H9 (cell line): Measurements from ENCODE around the gene EXOC3. TPM values are rescaled to one million over a fixed set of nuclear protein-coding genes. Genes with fewer than 3 reads are reported as not detected.
"Not testable (repeated sequence)": the region's sequence is repeated elsewhere in the genome, so short reads cannot be mapped to it uniquely, and the experiment has no call there.

Source experiments
- DNase-seq: peaks from one replicate; pipeline ENCODE4 v3.0.0-alpha.2; 2017
- H2AFZ ChIP-seq: one replicate; pipeline ENCODE4 v1.6.1; 2013; ENCODE audit warnings: mild to moderate bottlenecking, low read length, control low read depth, moderate library complexity
- H2AK5ac ChIP-seq: 2 replicates; pipeline ENCODE4 v1.6.1; 2013; ENCODE audit warnings: low read length, control low read depth, mixed read lengths; ENCODE audit not compliant: insufficient read length
- H2BK120ac ChIP-seq: one replicate; pipeline ENCODE4 v1.6.1; 2013; ENCODE audit warnings: low read depth, mild to moderate bottlenecking, low read length, control low read depth, inconsistent platforms; ENCODE audit not compliant: poor library complexity, severe bottlenecking
- H2BK12ac ChIP-seq: 2 replicates; pipeline ENCODE4 v1.6.1; 2013; ENCODE audit warnings: low read length, control low read depth, mixed read lengths, low read depth; ENCODE audit not compliant: insufficient read length
- H2BK15ac ChIP-seq: 2 replicates; pipeline ENCODE4 v1.6.1; 2013; ENCODE audit warnings: low read depth, low read length, control low read depth
- H2BK20ac ChIP-seq: one replicate; pipeline ENCODE4 v1.6.1; 2013; ENCODE audit warnings: low read depth, mild to moderate bottlenecking, low read length, control low read depth, inconsistent platforms; ENCODE audit not compliant: poor library complexity, severe bottlenecking
- H2BK5ac ChIP-seq: 2 replicates; pipeline ENCODE4 v1.6.1; 2013; ENCODE audit warnings: low read length, control low read depth, mixed read lengths; ENCODE audit not compliant: insufficient read length
- H3K14ac ChIP-seq: 2 replicates; pipeline ENCODE4 v1.6.1; 2013; ENCODE audit warnings: low read length, control low read depth; ENCODE audit not compliant: insufficient read depth
- H3K18ac ChIP-seq: 2 replicates; pipeline ENCODE4 v1.6.1; 2013; ENCODE audit warnings: low read depth, mild to moderate bottlenecking, mixed read lengths, low read length, control low read depth; ENCODE audit not compliant: insufficient read length
- H3K23ac ChIP-seq: 2 replicates; pipeline ENCODE4 v1.6.1; 2013; ENCODE audit warnings: low read length, control low read depth, mixed read lengths, low read depth; ENCODE audit not compliant: insufficient read length
- H3K23me2 ChIP-seq: 2 replicates; pipeline ENCODE4 v1.6.1; 2013; ENCODE audit warnings: low read depth, mild to moderate bottlenecking, mixed read lengths, low read length, control low read depth; ENCODE audit not compliant: insufficient read length, poor library complexity, severe bottlenecking
- H3K27ac ChIP-seq: 2 replicates; pipeline ENCODE4 v1.5.1; 2013; ENCODE audit warnings: low read length, control low read depth, mixed read lengths, low read depth; ENCODE audit not compliant: insufficient read length
- H3K27me3 ChIP-seq: 2 replicates; pipeline ENCODE4 v1.6.1; 2013; ENCODE audit warnings: low read length, control low read depth, inconsistent platforms; ENCODE audit not compliant: insufficient read depth
- H3K4ac ChIP-seq: 2 replicates; pipeline ENCODE4 v1.6.1; 2013; ENCODE audit warnings: low read depth, mild to moderate bottlenecking, control low read depth, inconsistent platforms, low read length, moderate library complexity
- H3K4me1 ChIP-seq: 2 replicates; pipeline ENCODE4 v1.6.1; 2013; ENCODE audit warnings: low read length, control low read depth, inconsistent platforms; ENCODE audit not compliant: insufficient read depth
- H3K4me2 ChIP-seq: 2 replicates; pipeline ENCODE4 v1.6.1; 2013; ENCODE audit warnings: low read length, control low read depth, mixed read lengths; ENCODE audit not compliant: insufficient read length, insufficient read depth
- H3K56ac ChIP-seq: 2 replicates; pipeline ENCODE4 v1.6.1; 2013; ENCODE audit warnings: low read depth, mild to moderate bottlenecking, mixed read lengths, low read length, control low read depth; ENCODE audit not compliant: insufficient read length
- H3K79me1 ChIP-seq: 2 replicates; pipeline ENCODE4 v1.6.1; 2013; ENCODE audit warnings: low read depth, mild to moderate bottlenecking, moderate library complexity, low read length, control low read depth, inconsistent platforms; ENCODE audit not compliant: insufficient read depth, poor library complexity, severe bottlenecking
- H3K79me2 ChIP-seq: 2 replicates; pipeline ENCODE4 v1.6.1; 2013; ENCODE audit warnings: low read length, control low read depth, inconsistent platforms; ENCODE audit not compliant: insufficient read depth
- H3K9ac ChIP-seq: 2 replicates; pipeline ENCODE4 v1.6.1; 2013; ENCODE audit warnings: low read length, control low read depth, mixed read lengths; ENCODE audit not compliant: insufficient read length; ENCODE audit errors: extremely low read depth
- H3K9me3 ChIP-seq: one replicate; pipeline ENCODE4 v1.6.1; 2013; ENCODE audit warnings: low read depth, low read length, inconsistent platforms; ENCODE audit not compliant: control insufficient read depth
- H3T11ph ChIP-seq: one replicate; pipeline ENCODE4 v1.6.1; 2013; ENCODE audit warnings: mild to moderate bottlenecking, low read length, control low read depth, inconsistent platforms
- H4K20me1 ChIP-seq: one replicate; pipeline ENCODE4 v1.6.1; 2013; ENCODE audit not compliant: control insufficient read depth, insufficient read length, insufficient read depth
- H4K5ac ChIP-seq: 2 replicates; pipeline ENCODE4 v1.6.1; 2013; ENCODE audit warnings: low read depth, mild to moderate bottlenecking, mixed read lengths, low read length, control low read depth; ENCODE audit not compliant: insufficient read length
- H4K8ac ChIP-seq: replicated peaks from 2 replicates; pipeline ENCODE4 v1.6.1; 2013; ENCODE audit warnings: low read length, control low read depth, mixed read lengths, low read depth; ENCODE audit not compliant: insufficient read length
- H4K91ac ChIP-seq: 2 replicates; pipeline ENCODE4 v1.6.1; 2013; ENCODE audit warnings: low read depth, mild to moderate bottlenecking, moderate library complexity, mixed read lengths, low read length, control low read depth; ENCODE audit not compliant: insufficient read length
- H3K27ac Mint-ChIP-seq, 3 experiments: 2 replicates in 2 of 3; 3 replicates in 1 of 3; pipeline ENCODE4 v1.8.0; 2020 to 2021; ENCODE audit warnings: mixed read lengths in 3 of 3, mild to moderate bottlenecking in 1 of 3, moderate library complexity in 1 of 3
- H3K27me3 Mint-ChIP-seq: 2 replicates; pipeline ENCODE4 v1.8.0; 2021; ENCODE audit warnings: low read depth, mild to moderate bottlenecking, moderate library complexity, mixed read lengths
- H3K36me3 Mint-ChIP-seq, 3 experiments: 2 replicates in 2 of 3; 3 replicates in 1 of 3; pipeline ENCODE4 v1.8.0; 2020 to 2021; ENCODE audit warnings: low read depth in 3 of 3, mixed read lengths in 3 of 3; ENCODE audit not compliant: insufficient read depth in 1 of 3
- H3K4me1 Mint-ChIP-seq, 2 experiments: 2 replicates each; pipeline ENCODE4 v1.8.0; 2020; ENCODE audit warnings: mixed read lengths in 2 of 2
- H3K4me3 Mint-ChIP-seq, 2 experiments: 2 replicates in 1 of 2; 3 replicates in 1 of 2; pipeline ENCODE4 v1.8.0; 2020 to 2021; ENCODE audit warnings: mild to moderate bottlenecking in 2 of 2, mixed read lengths in 2 of 2, moderate library complexity in 1 of 2
- H3K9me3 Mint-ChIP-seq, 2 experiments: 2 replicates in 1 of 2; 3 replicates in 1 of 2; pipeline ENCODE4 v1.8.0; 2020; ENCODE audit warnings: mild to moderate bottlenecking in 2 of 2, mixed read lengths in 2 of 2, moderate library complexity in 1 of 2
- CTCF ChIP-seq: fragments of 200-600 bp; sonication (generic); conservative IDR thresholded peaks from 3 replicates; pipeline ENCODE4 v1.8.0; 2021; ENCODE audit warnings: antibody characterized with exemption, mild to moderate bottlenecking
- WGBS: extraction: QIAGEN DNeasy Blood & Tissue Kit; methylation state at CpG from one replicate; pipeline ENCODE4 v1.1.7; 2013; ENCODE audit warnings: missing lambda C conversion rate, low lambda C conversion rate, mixed read lengths; ENCODE audit not compliant: insufficient read length; ENCODE audit errors: extremely low coverage; 5-methylcytosine and 5-hydroxymethylcytosine counted together
- total RNA-seq: library from RNA; stranded (reverse); gene quantifications from 2 replicates; pipeline ENCODE4 v1.2.1, GENCODE V29; 2021

EXOC3 gene
- total RNA-seq, 1 experiment from 2014 or later = 36.7 TPM

- no peak overlapping the region for H3K4me2 ChIP-seq
- H3K23me2 ChIP-seq = no peaks in the 10 kb centered on the region
- H2AK5ac ChIP-seq = no peak overlapping the region
- Mint-ChIP-seq H3K36me3 (no peaks in the 10 kb centered on the region), H3K4me1 (no peaks in the 10 kb centered on the region; a peak in 1 of 4 replicates), H3K27me3 (peaks cover 19% of the 10 kb centered on the region), H3K9me3 (no peaks in the 10 kb centered on the region), H3K27ac (no peak overlapping the region), H3K4me3 (no peak overlapping the region)
- no CpG with 5 or more reads among the region's 23 CpGs for WGBS
- no peak overlapping the region for H3K4ac ChIP-seq
- TF ChIP-seq CTCF = no peak
- no peak overlapping the region for H3K9ac ChIP-seq
- H4K20me1 ChIP-seq = no peaks in the 10 kb centered on the region
- no peak overlapping the region for H3K27ac ChIP-seq
- no peak overlapping the region for H2BK20ac ChIP-seq
- no peak overlapping the region for H3T11ph ChIP-seq
- no peak overlapping the region for H2BK5ac ChIP-seq
- no peak overlapping the region for H3K56ac ChIP-seq
- H2BK15ac ChIP-seq = no peak overlapping the region
- no peak overlapping the region for H3K14ac ChIP-seq
- no peaks in the 10 kb centered on the region for H3K79me2 ChIP-seq
- no peaks in the 10 kb centered on the region; the same call in 1 of the 2 replicates for H3K27me3 ChIP-seq
- H4K8ac ChIP-seq = no peak overlapping the region
- no peak overlapping the region for H4K5ac ChIP-seq
- H2BK12ac ChIP-seq = no peak overlapping the region
- H3K79me1 ChIP-seq = no peaks in the 10 kb centered on the region
- H3K4me1 ChIP-seq = no peaks in the 10 kb centered on the region
- H3K9me3 ChIP-seq = no peaks in the 10 kb centered on the region
- no peak overlapping the region for H3K18ac ChIP-seq
- no peak for DNase-seq
- H2BK120ac ChIP-seq = no peak overlapping the region
- no peak overlapping the region for H2AFZ ChIP-seq
- no peak overlapping the region for H3K23ac ChIP-seq
- H4K91ac ChIP-seq = no peak overlapping the region
Observed at GRCh38 chr5:485946-486491, 43.0 kb downstream of the EXOC3 start.

- not testable (repeated sequence) for H2BK5ac ChIP-seq, H3K23ac ChIP-seq, H4K20me1 ChIP-seq, H4K5ac ChIP-seq, H3K9me3 Mint-ChIP-seq, H3K4me1 ChIP-seq, H3K4me2 ChIP-seq, H3K27me3 ChIP-seq, H2AK5ac ChIP-seq, H3K79me1 ChIP-seq, H3K9me3 ChIP-seq, H3K14ac ChIP-seq, H3K4me1 Mint-ChIP-seq, H3K79me2 ChIP-seq, H3K4ac ChIP-seq, H3K27ac ChIP-seq, H3K18ac ChIP-seq, H3K56ac ChIP-seq, H3K9ac ChIP-seq, H2BK20ac ChIP-seq, H3K36me3 Mint-ChIP-seq, H2BK120ac ChIP-seq, H4K8ac ChIP-seq, H3K4me3 Mint-ChIP-seq, H3T11ph ChIP-seq, H2BK15ac ChIP-seq, H3K23me2 ChIP-seq, H2AFZ ChIP-seq, H2BK12ac ChIP-seq, H3K27ac Mint-ChIP-seq, DNase-seq, H4K91ac ChIP-seq
- no CpG with 5 or more reads among the region's 22 CpGs for WGBS
- peaks cover 17% of the 10 kb centered on the region for H3K27me3 Mint-ChIP-seq
Observed at GRCh38 chr5:486597-486996, 43.6 kb downstream of the EXOC3 start.
